ENCODE results near the gene KCTD16.
A peak's percentile ranks its signal among the peaks of the same experiment; 100 is the strongest.

Gene KCTD16

GRCh38 chr5:144487207-144487606 is 316.5 kb downstream of the KCTD16 start:
- TF ChIP-seq CTCF (IDR thresholded peaks at IDR 0.05; ENCODE audit: borderline replicate concordance, insufficient read depth, low read depth, low read length) = 0 out of 2 replicates have a peak, but pooled peaks have one; percentile 10
- H3K4me3 ChIP-seq (ENCODE audit: low read depth, low read length) = no peak overlapping the region

DNA sequence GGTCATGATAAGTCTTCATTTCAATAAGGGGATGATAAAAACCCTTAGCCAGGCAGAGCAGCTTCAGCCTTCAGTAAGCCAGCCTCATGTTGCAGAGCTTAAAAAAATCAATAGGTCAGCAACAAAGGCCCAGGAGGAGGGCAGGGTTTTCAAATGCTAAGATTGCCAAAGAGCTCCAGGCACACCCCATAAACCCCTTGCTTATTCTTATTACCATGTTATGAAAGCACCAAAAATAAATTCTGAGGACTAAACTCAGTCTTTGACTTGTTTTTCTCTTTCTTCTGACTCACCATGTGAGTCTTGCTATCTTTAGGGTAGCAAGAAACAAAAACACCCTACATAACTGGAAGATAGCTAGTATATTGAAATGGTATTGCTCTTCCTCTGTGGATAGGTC is 317.1 kb downstream of the KCTD16 start:
- H3K4me3 ChIP-seq (ENCODE audit: low read depth, low read length) = no peak overlapping the region
- no peak for TF ChIP-seq CTCF (IDR thresholded peaks at IDR 0.05; ENCODE audit: borderline replicate concordance, insufficient read depth, low read depth, low read length)

GRCh38 chr5:144503123-144503522 is 332.4 kb downstream of the KCTD16 start:
- no peak for TF ChIP-seq CTCF (IDR thresholded peaks at IDR 0.05; ENCODE audit: borderline replicate concordance, insufficient read depth, low read depth, low read length)
- no peak overlapping the region for H3K4me3 ChIP-seq (ENCODE audit: low read depth, low read length)

GRCh38 chr5:144504929-144505577 is 334.4 kb downstream of the KCTD16 start:
- TF ChIP-seq CTCF (IDR thresholded peaks at IDR 0.05; ENCODE audit: borderline replicate concordance, insufficient read depth, low read depth, low read length) = no peak
- no peak overlapping the region for H3K4me3 ChIP-seq (ENCODE audit: low read depth, low read length)

GRCh38 chr5:144510845-144511579 is 340.3 kb downstream of the KCTD16 start:
- TF ChIP-seq CTCF (IDR thresholded peaks at IDR 0.05; ENCODE audit: borderline replicate concordance, insufficient read depth, low read depth, low read length) = no peak
- H3K4me3 ChIP-seq (ENCODE audit: low read depth, low read length) = no peak overlapping the region

DNA sequence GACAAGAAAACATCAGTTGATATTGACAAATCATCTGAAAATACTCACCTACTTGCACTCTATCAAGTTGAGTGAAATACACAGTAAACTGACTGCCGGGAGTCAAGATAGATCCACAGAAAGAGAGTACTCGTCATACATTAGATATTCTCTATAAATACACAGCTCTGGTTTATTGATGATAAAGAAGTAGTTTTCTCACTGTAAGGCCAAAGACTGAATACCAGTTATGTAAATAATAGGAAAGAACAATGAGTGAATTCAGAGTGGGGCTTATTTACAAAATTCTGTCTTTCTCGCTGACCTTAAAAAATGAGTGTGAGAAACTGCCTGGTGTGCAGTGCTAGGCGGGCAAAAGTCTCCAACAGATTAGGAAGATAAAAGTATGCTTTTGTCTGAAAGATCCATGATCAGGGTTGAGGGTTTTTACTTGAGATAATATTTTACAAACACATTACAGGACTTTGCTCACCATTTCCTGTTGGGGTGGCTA is 341.0 kb downstream of the KCTD16 start:
- H3K4me3 ChIP-seq (ENCODE audit: low read depth, low read length) = no peak overlapping the region

More for the DNA sequence above, 341.0 kb downstream of the KCTD16 start:
- no peak for TF ChIP-seq CTCF (IDR thresholded peaks at IDR 0.05; ENCODE audit: borderline replicate concordance, insufficient read depth, low read depth, low read length)

Data from GM12875 (cell line).